ENCODE data around the gene TBKBP1.

TBKBP1 gene

DNA sequence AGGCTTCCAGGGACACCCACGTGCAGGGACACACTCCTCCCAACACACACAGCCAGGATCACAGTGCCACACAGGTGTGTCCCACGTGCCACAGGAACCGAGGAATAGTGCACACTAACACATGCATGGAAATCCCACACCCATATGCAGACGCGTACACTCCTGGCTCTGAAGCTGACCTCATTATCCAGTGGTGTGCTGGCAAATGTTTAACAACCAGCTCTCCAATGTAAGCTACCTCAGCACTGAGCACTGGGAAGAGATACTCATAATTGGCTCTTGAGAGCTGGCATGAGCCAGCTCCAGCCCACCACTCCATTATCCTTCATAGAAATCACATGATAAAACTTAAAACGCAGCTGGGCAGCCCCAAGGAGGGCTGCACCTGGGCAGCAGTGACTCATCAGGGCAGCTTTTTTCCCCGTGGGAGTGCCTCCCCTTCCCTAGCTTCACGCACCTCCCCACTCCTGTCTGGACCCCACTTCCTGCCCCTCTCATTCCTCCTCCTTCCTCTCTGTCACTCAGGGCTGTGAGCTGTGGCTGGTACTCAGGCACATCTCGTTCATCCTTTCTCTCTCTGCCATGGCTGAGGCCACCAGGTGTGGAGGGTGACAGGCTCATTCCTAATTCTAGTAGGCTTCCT, 24.1 kb downstream of the TBKBP1 start:
- no peak overlapping the region for H3K27ac ChIP-seq
- TF ChIP-seq, protein P1, sequence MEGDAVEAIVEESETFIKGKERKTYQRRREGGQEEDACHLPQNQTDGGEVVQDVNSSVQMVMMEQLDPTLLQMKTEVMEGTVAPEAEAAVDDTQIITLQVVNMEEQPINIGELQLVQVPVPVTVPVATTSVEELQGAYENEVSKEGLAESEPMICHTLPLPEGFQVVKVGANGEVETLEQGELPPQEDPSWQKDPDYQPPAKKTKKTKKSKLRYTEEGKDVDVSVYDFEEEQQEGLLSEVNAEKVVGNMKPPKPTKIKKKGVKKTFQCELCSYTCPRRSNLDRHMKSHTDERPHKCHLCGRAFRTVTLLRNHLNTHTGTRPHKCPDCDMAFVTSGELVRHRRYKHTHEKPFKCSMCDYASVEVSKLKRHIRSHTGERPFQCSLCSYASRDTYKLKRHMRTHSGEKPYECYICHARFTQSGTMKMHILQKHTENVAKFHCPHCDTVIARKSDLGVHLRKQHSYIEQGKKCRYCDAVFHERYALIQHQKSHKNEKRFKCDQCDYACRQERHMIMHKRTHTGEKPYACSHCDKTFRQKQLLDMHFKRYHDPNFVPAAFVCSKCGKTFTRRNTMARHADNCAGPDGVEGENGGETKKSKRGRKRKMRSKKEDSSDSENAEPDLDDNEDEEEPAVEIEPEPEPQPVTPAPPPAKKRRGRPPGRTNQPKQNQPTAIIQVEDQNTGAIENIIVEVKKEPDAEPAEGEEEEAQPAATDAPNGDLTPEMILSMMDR (conservative IDR thresholded peaks at IDR 0.05): no peak

DNA sequence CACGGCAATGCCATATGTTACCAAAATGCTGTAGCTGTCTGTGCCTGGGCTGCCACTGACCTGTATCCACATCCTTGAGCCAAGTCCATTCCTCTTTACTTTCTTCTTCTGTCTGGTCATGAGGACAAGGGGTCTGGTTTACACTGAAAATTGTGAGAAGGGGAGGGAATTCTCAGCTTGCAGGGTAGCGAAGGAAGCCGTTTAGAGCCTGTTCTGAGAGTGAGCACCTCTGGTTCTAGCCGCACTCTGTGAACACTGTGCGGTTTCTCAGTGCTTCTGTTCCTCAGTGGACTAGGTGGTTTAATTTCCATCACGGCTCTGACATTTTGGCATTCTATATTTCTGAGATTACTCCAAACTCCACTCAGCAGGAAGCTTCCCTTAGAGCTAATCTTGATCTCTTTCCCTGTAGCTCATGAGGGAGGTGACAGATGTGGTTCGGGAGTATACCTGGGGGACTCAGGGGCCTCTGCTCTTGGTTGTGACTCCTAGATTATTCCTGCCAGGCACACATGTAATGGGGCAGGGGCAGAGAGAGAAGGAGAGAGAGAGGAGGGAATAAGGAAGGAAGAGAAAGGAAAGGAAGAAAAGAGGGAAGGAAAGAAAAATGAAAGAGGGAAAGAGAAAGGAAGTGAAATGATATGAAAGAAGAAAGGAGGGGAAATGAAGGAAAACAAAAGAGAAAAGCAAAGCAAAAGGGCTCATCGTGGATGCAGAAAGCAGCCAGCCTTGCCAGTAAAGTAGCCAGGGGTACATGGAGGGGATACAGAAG, 24.9 kb downstream of the TBKBP1 start:
- TF ChIP-seq, protein P1 (conservative IDR thresholded peaks at IDR 0.05): no peak

DNA sequence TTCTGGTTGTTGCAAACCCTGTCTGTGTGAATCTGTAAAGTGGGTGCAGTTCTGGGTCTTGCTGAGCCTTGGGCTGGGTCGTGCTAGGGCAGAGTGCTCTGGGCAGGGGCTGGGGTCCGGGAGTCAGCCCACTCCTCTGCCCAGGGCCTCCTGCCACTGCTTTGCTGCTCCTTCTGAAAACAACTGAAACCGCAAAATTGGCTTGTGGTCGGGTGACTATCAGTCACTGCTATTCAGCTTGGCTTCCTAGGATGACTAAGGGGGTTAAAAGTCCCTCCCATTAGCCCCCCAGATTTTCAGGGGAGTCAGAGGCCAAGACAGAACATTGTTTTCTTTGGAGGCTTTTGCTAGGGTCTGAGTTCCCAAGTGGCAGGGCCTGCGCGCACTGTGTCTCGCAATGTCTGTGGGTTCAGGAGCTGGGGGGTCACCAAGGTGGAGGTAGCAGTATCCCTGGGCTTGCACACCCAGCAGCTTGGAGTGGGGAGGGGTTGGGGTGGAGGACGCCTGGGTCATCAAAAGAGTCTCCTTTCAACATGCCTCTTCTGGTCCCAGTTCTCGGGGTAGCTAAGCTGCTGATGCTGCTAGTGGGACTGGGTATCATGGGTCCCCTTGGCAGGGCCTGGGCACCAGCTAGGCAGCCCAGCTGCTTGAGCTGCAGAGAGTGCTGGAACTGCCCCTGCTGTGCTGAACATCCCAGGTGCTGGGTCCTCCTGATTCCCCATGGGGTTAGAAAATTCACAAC, 25.6 kb downstream of the TBKBP1 start:
- no peak overlapping the region for H3K27ac ChIP-seq
- TF ChIP-seq, protein P1 (conservative IDR thresholded peaks at IDR 0.05): no peak

More for the DNA sequence above, 24.9 kb downstream of the TBKBP1 start:
- H3K27ac ChIP-seq: no peak overlapping the region

DNA sequence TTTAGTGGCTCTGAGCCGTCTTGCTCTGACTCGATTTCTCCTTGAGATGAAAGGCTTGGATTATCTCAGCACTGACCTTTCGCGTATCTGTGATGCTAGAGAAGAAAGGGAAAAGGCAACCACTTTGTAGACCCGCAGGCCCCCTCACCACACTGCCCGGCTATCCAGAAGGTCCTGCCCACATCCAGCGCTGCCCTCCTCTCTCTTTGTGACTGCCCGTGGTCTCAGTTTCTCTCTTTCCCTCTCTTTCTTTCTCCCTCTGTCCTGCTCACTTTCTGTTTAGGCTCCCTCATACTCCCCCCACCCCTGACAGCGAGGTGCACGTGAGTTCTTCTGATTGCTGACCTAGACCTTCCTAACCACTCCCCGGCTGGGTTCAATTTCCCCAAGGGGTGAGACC, 26.2 kb downstream of the TBKBP1 start:
- no peak overlapping the region for H3K27ac ChIP-seq
- TF ChIP-seq, protein P1 (conservative IDR thresholded peaks at IDR 0.05): no peak

DNA sequence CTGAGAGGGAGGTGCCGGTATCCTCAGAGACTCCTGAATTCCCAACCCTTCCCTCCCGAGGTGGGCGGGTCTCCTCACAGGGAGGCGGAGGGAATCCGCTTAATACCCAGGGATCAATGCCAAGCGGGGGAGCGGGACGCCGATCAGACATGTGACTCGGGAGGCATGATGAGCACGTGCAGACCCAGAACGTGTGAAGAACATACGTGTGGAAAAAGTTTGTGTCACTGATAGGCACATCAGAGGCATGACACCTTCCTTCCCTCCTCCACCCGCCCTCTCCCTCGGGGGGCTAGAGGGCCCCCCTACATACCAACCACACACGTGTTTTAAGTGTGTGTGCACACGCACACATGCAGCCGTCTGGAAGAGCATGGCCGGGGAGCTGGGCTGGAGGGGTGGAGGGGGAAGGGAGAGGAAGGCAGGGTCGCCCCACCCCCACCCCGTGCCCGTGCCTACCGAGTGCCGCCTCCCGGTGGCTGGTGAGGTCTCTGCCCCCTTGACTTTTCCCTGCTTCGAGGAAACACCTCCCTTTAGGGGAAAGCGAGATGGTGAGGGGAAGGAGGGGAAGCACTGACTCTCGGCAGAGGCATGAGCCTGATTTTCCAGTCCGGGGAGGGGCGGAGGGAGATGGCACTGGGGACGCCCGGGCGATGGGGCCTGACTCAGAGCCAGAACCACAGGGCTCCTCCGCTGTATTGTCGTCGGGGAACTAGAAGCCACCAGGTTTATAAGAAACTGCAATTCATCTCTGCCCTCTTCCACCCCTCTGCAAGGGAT, 27.0 kb downstream of the TBKBP1 start:
- TF ChIP-seq, protein P1 (conservative IDR thresholded peaks at IDR 0.05): peak; percentile 22
- no peak overlapping the region; the same call in 1 of the 2 replicates for H3K27ac ChIP-seq

DNA sequence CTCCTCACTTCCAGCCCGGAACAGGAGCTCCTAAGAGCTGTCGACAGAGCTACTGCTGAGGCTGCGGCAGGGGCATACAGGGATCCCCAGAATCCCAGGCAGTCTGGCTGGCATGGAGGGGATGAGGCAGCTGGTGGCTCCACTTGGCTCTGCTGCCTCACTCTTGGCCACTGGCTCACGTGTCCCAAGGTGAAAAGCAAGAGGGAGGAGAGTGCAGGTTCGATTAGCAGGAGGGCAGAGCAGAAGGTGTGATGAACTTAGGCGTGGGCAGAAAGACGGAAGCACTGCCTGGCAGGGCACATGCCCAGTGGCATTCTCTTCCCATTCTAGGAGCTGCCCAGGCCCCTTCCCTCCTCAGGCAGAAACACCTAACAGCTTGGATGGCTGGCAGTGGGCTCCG, 27.8 kb downstream of the TBKBP1 start:
- TF ChIP-seq, protein P1 (conservative IDR thresholded peaks at IDR 0.05): no peak
- no peak overlapping the region for H3K27ac ChIP-seq
